Breast epithelium (tissue), 3 donors: Measurements from ENCODE around the gene ENAH.

ENCODE experiments used
- POLR2AphosphoS5 ChIP-seq, 3 donors: sonication (generic); formaldehyde crosslinking; IDR thresholded peaks; one replicate each; pipeline ENCODE4 v1.6.1; 2017; ENCODE audit warnings: antibody characterized with exemption in 3 of 3
- TF ChIP-seq, protein P1 (sequence below), 3 donors: fragments of 450-650 bp; IDR thresholded peaks; one replicate each; pipeline ENCODE4 v1.5.1; 2016 to 2017; ENCODE audit warnings: antibody characterized with exemption in 3 of 3, mild to moderate bottlenecking in 3 of 3, moderate library complexity in 3 of 3

- TF ChIP-seq, protein P1, sequence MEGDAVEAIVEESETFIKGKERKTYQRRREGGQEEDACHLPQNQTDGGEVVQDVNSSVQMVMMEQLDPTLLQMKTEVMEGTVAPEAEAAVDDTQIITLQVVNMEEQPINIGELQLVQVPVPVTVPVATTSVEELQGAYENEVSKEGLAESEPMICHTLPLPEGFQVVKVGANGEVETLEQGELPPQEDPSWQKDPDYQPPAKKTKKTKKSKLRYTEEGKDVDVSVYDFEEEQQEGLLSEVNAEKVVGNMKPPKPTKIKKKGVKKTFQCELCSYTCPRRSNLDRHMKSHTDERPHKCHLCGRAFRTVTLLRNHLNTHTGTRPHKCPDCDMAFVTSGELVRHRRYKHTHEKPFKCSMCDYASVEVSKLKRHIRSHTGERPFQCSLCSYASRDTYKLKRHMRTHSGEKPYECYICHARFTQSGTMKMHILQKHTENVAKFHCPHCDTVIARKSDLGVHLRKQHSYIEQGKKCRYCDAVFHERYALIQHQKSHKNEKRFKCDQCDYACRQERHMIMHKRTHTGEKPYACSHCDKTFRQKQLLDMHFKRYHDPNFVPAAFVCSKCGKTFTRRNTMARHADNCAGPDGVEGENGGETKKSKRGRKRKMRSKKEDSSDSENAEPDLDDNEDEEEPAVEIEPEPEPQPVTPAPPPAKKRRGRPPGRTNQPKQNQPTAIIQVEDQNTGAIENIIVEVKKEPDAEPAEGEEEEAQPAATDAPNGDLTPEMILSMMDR (IDR thresholded peaks at IDR 0.05), result no peak
- TF ChIP-seq POLR2AphosphoS5 (IDR thresholded peaks at IDR 0.05), result no peak
Measured at GRCh38 chr1:225543350-225543749, 109.6 kb downstream of the ENAH start.
